ENCODE measurements around the gene NRXN3.
A peak's percentile ranks its signal among the peaks of the same experiment; 100 is the strongest.

DNA sequence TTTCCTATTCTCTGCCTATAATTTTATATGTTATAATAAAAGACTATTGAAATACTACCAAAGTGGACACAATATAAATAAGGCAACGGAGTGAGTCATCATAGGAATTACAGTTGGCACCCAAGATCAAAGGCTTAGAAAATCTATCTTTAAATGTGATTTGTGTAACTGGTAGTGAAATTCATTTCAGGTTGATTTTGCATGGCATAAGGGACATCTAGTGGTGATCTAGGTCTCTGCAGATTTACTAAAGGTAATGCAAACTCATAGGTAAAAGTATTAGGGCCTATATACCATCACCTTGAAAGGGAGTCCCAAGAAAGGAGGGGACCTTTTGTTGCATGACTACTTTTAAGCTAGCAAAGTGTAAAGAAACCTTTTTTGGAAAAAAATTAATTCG, 527.2 kb downstream of the NRXN3 start:
- no peak for TF ChIP-seq POLR2A (IDR thresholded peaks at IDR 0.05)
- TF ChIP-seq, protein P1, sequence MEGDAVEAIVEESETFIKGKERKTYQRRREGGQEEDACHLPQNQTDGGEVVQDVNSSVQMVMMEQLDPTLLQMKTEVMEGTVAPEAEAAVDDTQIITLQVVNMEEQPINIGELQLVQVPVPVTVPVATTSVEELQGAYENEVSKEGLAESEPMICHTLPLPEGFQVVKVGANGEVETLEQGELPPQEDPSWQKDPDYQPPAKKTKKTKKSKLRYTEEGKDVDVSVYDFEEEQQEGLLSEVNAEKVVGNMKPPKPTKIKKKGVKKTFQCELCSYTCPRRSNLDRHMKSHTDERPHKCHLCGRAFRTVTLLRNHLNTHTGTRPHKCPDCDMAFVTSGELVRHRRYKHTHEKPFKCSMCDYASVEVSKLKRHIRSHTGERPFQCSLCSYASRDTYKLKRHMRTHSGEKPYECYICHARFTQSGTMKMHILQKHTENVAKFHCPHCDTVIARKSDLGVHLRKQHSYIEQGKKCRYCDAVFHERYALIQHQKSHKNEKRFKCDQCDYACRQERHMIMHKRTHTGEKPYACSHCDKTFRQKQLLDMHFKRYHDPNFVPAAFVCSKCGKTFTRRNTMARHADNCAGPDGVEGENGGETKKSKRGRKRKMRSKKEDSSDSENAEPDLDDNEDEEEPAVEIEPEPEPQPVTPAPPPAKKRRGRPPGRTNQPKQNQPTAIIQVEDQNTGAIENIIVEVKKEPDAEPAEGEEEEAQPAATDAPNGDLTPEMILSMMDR (IDR thresholded peaks at IDR 0.05): peak in 1 of 7 experiments; percentile 25
- no peak for TF ChIP-seq EP300 (IDR thresholded peaks at IDR 0.05)
- no peak for TF ChIP-seq POLR2AphosphoS5 (IDR thresholded peaks at IDR 0.05)

All from stomach (tissue), 4 donors.